ENCODE data around the gene SLC6A3. TPM values are rescaled to one million over a fixed set of nuclear protein-coding genes. Genes with fewer than 3 reads are reported as not detected.

SLC6A3 gene
- total RNA-seq, 4 donors from 2014 or later: 0.16 to 0.22 TPM; not detected in 2

- TF ChIP-seq, protein P1, sequence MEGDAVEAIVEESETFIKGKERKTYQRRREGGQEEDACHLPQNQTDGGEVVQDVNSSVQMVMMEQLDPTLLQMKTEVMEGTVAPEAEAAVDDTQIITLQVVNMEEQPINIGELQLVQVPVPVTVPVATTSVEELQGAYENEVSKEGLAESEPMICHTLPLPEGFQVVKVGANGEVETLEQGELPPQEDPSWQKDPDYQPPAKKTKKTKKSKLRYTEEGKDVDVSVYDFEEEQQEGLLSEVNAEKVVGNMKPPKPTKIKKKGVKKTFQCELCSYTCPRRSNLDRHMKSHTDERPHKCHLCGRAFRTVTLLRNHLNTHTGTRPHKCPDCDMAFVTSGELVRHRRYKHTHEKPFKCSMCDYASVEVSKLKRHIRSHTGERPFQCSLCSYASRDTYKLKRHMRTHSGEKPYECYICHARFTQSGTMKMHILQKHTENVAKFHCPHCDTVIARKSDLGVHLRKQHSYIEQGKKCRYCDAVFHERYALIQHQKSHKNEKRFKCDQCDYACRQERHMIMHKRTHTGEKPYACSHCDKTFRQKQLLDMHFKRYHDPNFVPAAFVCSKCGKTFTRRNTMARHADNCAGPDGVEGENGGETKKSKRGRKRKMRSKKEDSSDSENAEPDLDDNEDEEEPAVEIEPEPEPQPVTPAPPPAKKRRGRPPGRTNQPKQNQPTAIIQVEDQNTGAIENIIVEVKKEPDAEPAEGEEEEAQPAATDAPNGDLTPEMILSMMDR (IDR thresholded peaks at IDR 0.05; ENCODE audit: low read depth): no peak
These were observed 35.7 kb downstream of the SLC6A3 start for GRCh38 chr5:1409381-1410110.

DNA sequence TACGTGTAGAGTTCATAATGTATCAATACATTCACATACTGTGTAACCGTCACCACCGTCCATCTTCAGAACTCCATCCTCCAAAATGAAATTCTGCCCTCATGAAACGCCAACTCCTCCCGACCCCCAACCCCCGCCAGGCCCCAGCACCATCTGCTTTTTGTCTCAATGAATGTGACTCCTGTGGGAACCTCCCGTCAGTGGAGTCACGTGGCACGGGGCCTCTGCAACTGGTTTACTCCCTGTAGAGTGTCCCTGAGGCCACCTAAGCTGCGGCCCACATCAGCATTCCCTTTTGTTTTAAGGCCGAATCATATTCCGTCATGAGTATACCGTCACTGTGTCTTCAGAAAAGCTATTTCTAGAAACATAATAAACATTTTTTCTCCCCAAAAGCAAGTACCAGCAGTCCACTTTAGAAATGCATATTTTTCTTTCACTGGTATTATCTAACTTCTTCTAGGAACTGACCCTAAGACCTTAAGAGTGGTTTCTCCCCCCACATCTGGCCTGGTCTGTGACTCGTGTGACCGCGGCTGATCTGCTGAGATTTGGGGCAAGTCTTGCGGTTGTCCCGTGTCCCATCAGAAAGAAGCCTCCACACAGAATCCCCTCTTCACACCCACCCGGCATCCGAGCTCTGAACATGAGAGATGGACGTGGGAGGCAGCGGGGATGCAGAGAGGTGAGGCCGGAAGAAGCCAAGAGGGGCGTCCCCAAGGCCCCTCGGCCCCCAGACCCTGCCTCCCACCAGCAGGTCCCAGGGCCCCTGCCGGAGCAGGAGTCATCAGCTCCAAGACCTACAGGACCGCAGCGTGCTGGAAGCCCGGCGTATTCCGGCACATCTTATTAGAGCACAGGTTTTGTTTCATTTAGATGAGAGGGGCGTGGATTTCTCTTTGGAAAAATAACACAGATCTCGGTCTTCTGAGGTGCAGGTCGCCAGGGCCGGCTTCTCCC, 38.3 kb downstream of the SLC6A3 start:
- TF ChIP-seq, protein P1 (IDR thresholded peaks at IDR 0.05; ENCODE audit: low read depth): no peak

- TF ChIP-seq, protein P1 (IDR thresholded peaks at IDR 0.05; ENCODE audit: low read depth): no peak
These were observed 39.4 kb downstream of the SLC6A3 start for GRCh38 chr5:1405539-1406530.

- TF ChIP-seq, protein P1 (IDR thresholded peaks at IDR 0.05; ENCODE audit: low read depth): no peak
These were observed 40.1 kb downstream of the SLC6A3 start for GRCh38 chr5:1405121-1405520.

GRCh38 chr5:1404062-1404461, 41.2 kb downstream of the SLC6A3 start:
- TF ChIP-seq, protein P1 (IDR thresholded peaks at IDR 0.05; ENCODE audit: low read depth): no peak

DNA sequence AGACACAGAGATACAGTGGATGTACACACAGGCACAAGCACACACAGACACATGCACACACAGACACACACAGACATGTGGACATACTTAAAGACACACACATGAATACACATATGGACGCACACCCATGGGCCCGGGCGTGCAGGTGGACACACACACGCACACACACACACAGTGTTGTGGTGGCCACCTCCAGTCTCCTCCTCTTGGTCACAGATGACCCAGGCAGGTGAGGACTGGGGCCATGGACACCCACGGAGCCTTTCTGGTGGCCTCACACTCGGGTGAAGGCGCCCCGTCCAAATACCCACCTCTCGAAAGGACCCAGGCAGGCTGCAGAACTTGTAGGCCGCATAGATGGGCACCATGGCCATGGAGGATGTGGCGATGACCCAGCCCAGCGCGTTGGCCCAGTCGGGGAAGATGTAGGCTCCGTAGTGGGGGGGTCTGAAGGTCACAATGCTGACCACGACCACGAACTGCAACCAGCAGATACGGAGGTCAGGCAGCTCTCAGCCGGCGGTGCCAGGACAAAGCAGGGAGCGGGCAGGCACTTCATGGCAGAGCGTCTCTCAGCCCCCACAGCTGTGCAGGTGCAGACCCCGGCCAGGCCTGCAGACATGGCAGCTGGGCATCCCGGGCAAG, 42.5 kb downstream of the SLC6A3 start:
- TF ChIP-seq, protein P1 (IDR thresholded peaks at IDR 0.05; ENCODE audit: low read depth): no peak
